ENCODE results near the gene IFIT1B. TPM values are rescaled to one million over a fixed set of nuclear protein-coding genes. Genes with fewer than 3 reads are reported as not detected.
"Not testable (repeated sequence)": the region's sequence is repeated elsewhere in the genome, so short reads cannot be mapped to it uniquely, and the experiment has no call there.

The IFIT1B gene
- total and polyA plus RNA-seq, 4 donors: 0.21 to 3.7 TPM; not detected in 2

GRCh38 chr10:89330537-89331212 lies 47.2 kb upstream of the IFIT1B start:
- TF ChIP-seq, protein P1, sequence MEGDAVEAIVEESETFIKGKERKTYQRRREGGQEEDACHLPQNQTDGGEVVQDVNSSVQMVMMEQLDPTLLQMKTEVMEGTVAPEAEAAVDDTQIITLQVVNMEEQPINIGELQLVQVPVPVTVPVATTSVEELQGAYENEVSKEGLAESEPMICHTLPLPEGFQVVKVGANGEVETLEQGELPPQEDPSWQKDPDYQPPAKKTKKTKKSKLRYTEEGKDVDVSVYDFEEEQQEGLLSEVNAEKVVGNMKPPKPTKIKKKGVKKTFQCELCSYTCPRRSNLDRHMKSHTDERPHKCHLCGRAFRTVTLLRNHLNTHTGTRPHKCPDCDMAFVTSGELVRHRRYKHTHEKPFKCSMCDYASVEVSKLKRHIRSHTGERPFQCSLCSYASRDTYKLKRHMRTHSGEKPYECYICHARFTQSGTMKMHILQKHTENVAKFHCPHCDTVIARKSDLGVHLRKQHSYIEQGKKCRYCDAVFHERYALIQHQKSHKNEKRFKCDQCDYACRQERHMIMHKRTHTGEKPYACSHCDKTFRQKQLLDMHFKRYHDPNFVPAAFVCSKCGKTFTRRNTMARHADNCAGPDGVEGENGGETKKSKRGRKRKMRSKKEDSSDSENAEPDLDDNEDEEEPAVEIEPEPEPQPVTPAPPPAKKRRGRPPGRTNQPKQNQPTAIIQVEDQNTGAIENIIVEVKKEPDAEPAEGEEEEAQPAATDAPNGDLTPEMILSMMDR (IDR thresholded peaks at IDR 0.05; ENCODE audit: control extremely low read depth, extremely low read depth): no peak
- no peak for ATAC-seq (ENCODE audit: insufficient read depth, low FRiP score)
- Histone ChIP-seq H3K4me3 (no peak overlapping the region), H3K27ac (ENCODE audit: low read depth in 1 of 2, low read length in 1 of 2) (peak overlapping the region; percentile 49 to 67), H3K9me3 (ENCODE audit: control insufficient read depth in 4 of 4, insufficient read depth in 3 of 4, low read length in 3 of 4) (no peaks in the 10 kb centered on the region), H3K36me3 (ENCODE audit: control insufficient read depth in 4 of 4, insufficient read depth in 4 of 4, low read length in 4 of 4) (no peaks in the 10 kb centered on the region), H3K27me3 (ENCODE audit: control insufficient read depth in 3 of 3, insufficient read depth in 3 of 3, low read length in 2 of 3) (no peaks in the 10 kb centered on the region), H3K9ac (ENCODE audit: insufficient read depth in 1 of 2, low read length in 2 of 2) (no peak overlapping the region), H3K4me1 (ENCODE audit: control insufficient read depth in 5 of 5, insufficient read depth in 5 of 5, low read length in 5 of 5) (peaks cover 16 to 47% (median 29%) of the 10 kb centered on the region in 5 donors)
- no peak for DNase-seq

GRCh38 chr10:89331487-89332122 lies 46.3 kb upstream of the IFIT1B start:
- H3K9me3 ChIP-seq (ENCODE audit: control insufficient read depth in 4 of 4, insufficient read depth in 3 of 4, low read length in 3 of 4): not testable (repeated sequence)

DNA sequence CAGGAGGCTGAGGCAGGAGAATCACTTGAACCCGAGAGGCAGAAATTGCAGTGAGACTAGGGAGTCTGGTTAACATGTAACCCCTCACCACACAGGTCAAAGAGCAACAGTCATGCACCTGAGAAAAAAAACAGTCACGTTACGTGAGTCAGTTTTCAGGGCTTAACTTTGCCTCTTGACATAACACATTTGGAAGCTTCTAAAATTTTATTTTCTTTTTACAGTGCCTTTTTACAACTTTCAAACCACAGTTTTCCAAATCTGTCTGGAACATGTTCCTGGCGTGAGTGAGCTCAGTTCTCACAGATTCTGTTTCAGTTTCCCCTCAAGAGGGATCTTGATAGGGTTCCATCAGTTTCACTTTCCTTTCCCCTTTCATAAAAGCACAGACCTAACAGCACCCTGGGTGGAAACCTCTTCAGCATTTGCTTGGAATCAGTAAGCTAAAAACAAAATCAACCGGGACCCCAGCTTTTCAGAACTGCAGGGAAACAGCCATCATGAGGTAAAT lies 45.7 kb upstream of the IFIT1B start:
- TF ChIP-seq, protein P1 (IDR thresholded peaks at IDR 0.05; ENCODE audit: control extremely low read depth, extremely low read depth): no peak
- Histone ChIP-seq H3K9ac (ENCODE audit: insufficient read depth in 1 of 2, low read length in 2 of 2) (peak overlapping the region; percentile 26 to 86), H3K27me3 (ENCODE audit: control insufficient read depth in 3 of 3, insufficient read depth in 3 of 3, low read length in 2 of 3) (no peaks in the 10 kb centered on the region), H3K9me3 (ENCODE audit: control insufficient read depth in 4 of 4, insufficient read depth in 3 of 4, low read length in 3 of 4) (no peaks in the 10 kb centered on the region), H3K36me3 (ENCODE audit: control insufficient read depth in 4 of 4, insufficient read depth in 4 of 4, low read length in 4 of 4) (peaks cover 0 to 2% (median 0%) of the 10 kb centered on the region in 4 donors), H3K4me1 (ENCODE audit: control insufficient read depth in 5 of 5, insufficient read depth in 5 of 5, low read length in 5 of 5) (peaks cover 16 to 40% (median 29%) of the 10 kb centered on the region in 5 donors), H3K4me3 (no peak overlapping the region), H3K27ac (ENCODE audit: low read depth in 1 of 2, low read length in 1 of 2) (peak overlapping the region; percentile 88 to 93)
- 3 to 14% methylated on average over 5 of the region's 5 CpGs for whole genome bisulfite sequencing, 2 donors
- peak; percentile 67 for ATAC-seq (ENCODE audit: insufficient read depth, low FRiP score)
- peak in 2 of 3 donors; percentile 83 to 92 for DNase-seq

More at GRCh38 chr10:89331487-89332122, 46.3 kb upstream of the IFIT1B start:
- not testable (repeated sequence) for H3K4me3 ChIP-seq; DNase-seq; H3K27me3 ChIP-seq (ENCODE audit: control insufficient read depth in 3 of 3, insufficient read depth in 3 of 3, low read length in 2 of 3); H3K36me3 ChIP-seq (ENCODE audit: control insufficient read depth in 4 of 4, insufficient read depth in 4 of 4, low read length in 4 of 4); ATAC-seq (ENCODE audit: insufficient read depth, low FRiP score)
- WGBS, 2 donors: 73 to 78% methylated on average over 14 of the region's 14 CpGs
- Histone ChIP-seq H3K4me1 (ENCODE audit: control insufficient read depth in 5 of 5, insufficient read depth in 5 of 5, low read length in 5 of 5) (peaks cover 16 to 43% (median 29%) of the 10 kb centered on the region in 5 donors), H3K9ac (ENCODE audit: insufficient read depth in 1 of 2, low read length in 2 of 2) (peak overlapping the region in 1 of 2 donors; percentile 86), H3K27ac (ENCODE audit: low read depth in 1 of 2, low read length in 1 of 2) (peak overlapping the region; percentile 88 to 93)

DNA sequence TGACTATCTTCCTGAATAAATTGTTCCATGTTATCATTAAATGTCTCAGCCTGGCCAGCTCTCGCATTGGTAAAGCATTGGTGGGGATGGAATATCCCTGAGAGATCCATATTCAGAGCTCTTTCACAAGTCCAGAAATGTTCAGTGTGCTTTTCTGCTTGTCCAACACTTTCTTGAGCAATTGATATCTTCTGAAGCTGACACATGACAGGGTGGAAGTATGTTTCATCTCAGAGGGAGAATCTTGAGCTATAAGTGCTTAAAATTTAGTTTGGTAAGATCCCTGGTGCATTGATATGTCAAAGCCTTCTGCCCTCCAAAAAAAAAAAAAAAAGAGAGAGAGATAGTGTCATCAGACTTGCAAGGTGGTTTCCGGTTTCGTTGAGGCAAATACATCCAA lies 42.6 kb upstream of the IFIT1B start:
- WGBS, 2 donors: 95 to 97% methylated on average over 3 of the region's 3 CpGs

More for the DNA sequence above, 42.6 kb upstream of the IFIT1B start:
- Histone ChIP-seq H3K9ac (ENCODE audit: insufficient read depth in 1 of 2, low read length in 2 of 2) (no peak overlapping the region), H3K27ac (ENCODE audit: low read depth in 1 of 2, low read length in 1 of 2) (no peak overlapping the region), H3K36me3 (ENCODE audit: control insufficient read depth in 4 of 4, insufficient read depth in 4 of 4, low read length in 4 of 4) (peaks cover 13 to 21% (median 17%) of the 10 kb centered on the region in 4 donors), H3K4me3 (no peak overlapping the region), H3K4me1 (ENCODE audit: control insufficient read depth in 5 of 5, insufficient read depth in 5 of 5, low read length in 5 of 5) (peaks cover 13 to 30% (median 18%) of the 10 kb centered on the region in 5 donors), H3K27me3 (ENCODE audit: control insufficient read depth in 3 of 3, insufficient read depth in 3 of 3, low read length in 2 of 3) (no peaks in the 10 kb centered on the region), H3K9me3 (ENCODE audit: control insufficient read depth in 4 of 4, insufficient read depth in 3 of 4, low read length in 3 of 4) (no peaks in the 10 kb centered on the region)
- TF ChIP-seq, protein P1 (IDR thresholded peaks at IDR 0.05; ENCODE audit: control extremely low read depth, extremely low read depth): no peak
- DNase-seq (no peak), ATAC-seq (ENCODE audit: insufficient read depth, low FRiP score) (no peak)

Measured in lung (tissue), 12 donors.